Activated CD4-positive, alpha-beta memory T cell treated with anti-CD3 and anti-CD28 coated beads for 36 hours (primary cell): ENCODE data around the gene CNGA2. TPM values are rescaled to one million over a fixed set of nuclear protein-coding genes. Genes with fewer than 3 reads are reported as not detected.

Experiments
- CTCF ChIA-PET: fragments of 350-600 bp; sonication (Branson Sonifier 250); formaldehyde crosslinking; loops from one replicate; lab custom pipeline; 2021; ENCODE audit warnings: antibody characterized with exemption, inconsistent platforms; lab: Charles Lee
- POLR2A ChIA-PET: fragments of 350-600 bp; sonication (Branson Sonifier 250); formaldehyde crosslinking; loops from one replicate; lab custom pipeline; 2021; ENCODE audit warnings: antibody characterized with exemption; lab: Charles Lee
- DNase-seq: peaks from one replicate; pipeline ENCODE4 v3.0.0-alpha.2; 2020
- H3K27ac Mint-ChIP-seq: one replicate; pipeline ENCODE4 v1.8.0; 2021; ENCODE audit warnings: mixed read lengths
- H3K27me3 Mint-ChIP-seq: one replicate; pipeline ENCODE4 v1.8.0; 2021; ENCODE audit warnings: mixed read lengths
- H3K36me3 Mint-ChIP-seq: one replicate; pipeline ENCODE4 v1.8.0; 2021; ENCODE audit warnings: mixed read lengths
- H3K4me1 Mint-ChIP-seq: one replicate; pipeline ENCODE4 v1.8.0; 2021; ENCODE audit warnings: low read depth, mixed read lengths
- H3K4me3 Mint-ChIP-seq: one replicate; pipeline ENCODE4 v1.8.0; 2021; ENCODE audit warnings: mild to moderate bottlenecking, mixed read lengths
- H3K9me3 Mint-ChIP-seq: one replicate; pipeline ENCODE4 v1.8.0; 2021; ENCODE audit warnings: mixed read lengths
- intact Hi-C: fragments of 100-400 bp; cut with micrococcal nuclease; formaldehyde crosslinking; loops from one replicate; pipeline ENCODE4 v1.15.1; 2023
- total RNA-seq, 2 experiments: library from RNA; stranded (reverse); gene quantifications; one replicate each; pipeline ENCODE4 v1.2.3, GENCODE V29; 2021

CNGA2 gene
- total RNA-seq, 2 experiments from 2014 or later = not detected

GRCh38 chrX:151741606-151742005 is 7.1 kb downstream of the CNGA2 start:
- intact Hi-C loops = no loop called here
- H3K27ac Mint-ChIP-seq = no peak overlapping the region
- H3K4me1 Mint-ChIP-seq = no peaks in the 10 kb centered on the region
- DNase-seq = no peak
- CTCF ChIA-PET = no interaction called here
- POLR2A ChIA-PET = no interaction called here
- no peak overlapping the region for H3K4me3 Mint-ChIP-seq
- H3K9me3 Mint-ChIP-seq = no peaks in the 10 kb centered on the region
- no peaks in the 10 kb centered on the region for H3K27me3 Mint-ChIP-seq
- no peaks in the 10 kb centered on the region for H3K36me3 Mint-ChIP-seq

GRCh38 chrX:151742311-151742710 is 7.8 kb downstream of the CNGA2 start:
- no peaks in the 10 kb centered on the region for H3K4me1 Mint-ChIP-seq
- CTCF ChIA-PET = no interaction called here
- no peak overlapping the region for H3K4me3 Mint-ChIP-seq
- no peak for DNase-seq
- intact Hi-C loops = no loop called here
- no peaks in the 10 kb centered on the region for H3K27me3 Mint-ChIP-seq
- H3K27ac Mint-ChIP-seq = no peak overlapping the region
- POLR2A ChIA-PET = no interaction called here
- H3K36me3 Mint-ChIP-seq = no peaks in the 10 kb centered on the region
- H3K9me3 Mint-ChIP-seq = no peaks in the 10 kb centered on the region

GRCh38 chrX:151743651-151744470 is 9.3 kb downstream of the CNGA2 start:
- Mint-ChIP-seq H3K36me3 (no peaks in the 10 kb centered on the region), H3K27me3 (no peaks in the 10 kb centered on the region), H3K4me3 (no peak overlapping the region), H3K27ac (no peak overlapping the region), H3K9me3 (no peaks in the 10 kb centered on the region), H3K4me1 (no peaks in the 10 kb centered on the region)
- intact Hi-C loops = no loop called here
- DNase-seq = no peak
- ChIA-PET POLR2A (no interaction called here), CTCF (no interaction called here)

GRCh38 chrX:151745651-151746050 is 11.1 kb downstream of the CNGA2 start:
- intact Hi-C loops = no loop called here
- POLR2A ChIA-PET = no interaction called here
- no peak for DNase-seq

GRCh38 chrX:151746502-151746901 is 12.0 kb downstream of the CNGA2 start:
- no peaks in the 10 kb centered on the region for H3K36me3 Mint-ChIP-seq
- no peaks in the 10 kb centered on the region for H3K4me1 Mint-ChIP-seq
- ChIA-PET POLR2A (no interaction called here), CTCF (no interaction called here)
- intact Hi-C loops = no loop called here
- no peaks in the 10 kb centered on the region for H3K9me3 Mint-ChIP-seq
- no peak overlapping the region for H3K27ac Mint-ChIP-seq
- H3K27me3 Mint-ChIP-seq = peaks cover 8% of the 10 kb centered on the region
- no peak for DNase-seq
- H3K4me3 Mint-ChIP-seq = no peak overlapping the region

More at GRCh38 chrX:151745651-151746050, 11.1 kb downstream of the CNGA2 start:
- H3K27me3 Mint-ChIP-seq = peaks cover under 1% of the 10 kb centered on the region
- no peak overlapping the region for H3K4me3 Mint-ChIP-seq
- CTCF ChIA-PET = no interaction called here
- H3K4me1 Mint-ChIP-seq = no peaks in the 10 kb centered on the region
- H3K36me3 Mint-ChIP-seq = no peaks in the 10 kb centered on the region
- no peak overlapping the region for H3K27ac Mint-ChIP-seq
- H3K9me3 Mint-ChIP-seq = no peaks in the 10 kb centered on the region

GRCh38 chrX:151750511-151750910 is 16.0 kb downstream of the CNGA2 start:
- ChIA-PET CTCF (interaction anchor here (0.6 to 1.1 kb wide), 2 partner anchors 21 to 223 kb away, joined by 3 read pairs; no protein-coding TSS in a partner anchor), POLR2A (no interaction called here)
- no peak overlapping the region for H3K27ac Mint-ChIP-seq
- no peaks in the 10 kb centered on the region for H3K4me1 Mint-ChIP-seq
- intact Hi-C loops = loop anchor here (5.0 kb wide), 1 partner anchor 887 kb away; the partner anchor contains the start of gene GABRQ
- H3K27me3 Mint-ChIP-seq = peaks cover 8% of the 10 kb centered on the region
- no peak overlapping the region for H3K4me3 Mint-ChIP-seq
- no peaks in the 10 kb centered on the region for H3K9me3 Mint-ChIP-seq
- DNase-seq = no peak
- no peaks in the 10 kb centered on the region for H3K36me3 Mint-ChIP-seq

GRCh38 chrX:151752847-151753246 is 18.3 kb downstream of the CNGA2 start:
- H3K4me3 Mint-ChIP-seq = no peak overlapping the region
- no peak overlapping the region for H3K27ac Mint-ChIP-seq
- no peaks in the 10 kb centered on the region for H3K4me1 Mint-ChIP-seq
- DNase-seq = no peak
- intact Hi-C loops = loop anchor here (5.0 kb wide), 1 partner anchor 884 kb away; the partner anchor contains the start of gene GABRQ
- no peaks in the 10 kb centered on the region for H3K9me3 Mint-ChIP-seq
- POLR2A ChIA-PET = no interaction called here
- H3K36me3 Mint-ChIP-seq = no peaks in the 10 kb centered on the region
- peaks cover 8% of the 10 kb centered on the region for H3K27me3 Mint-ChIP-seq
- CTCF ChIA-PET = interaction anchor here (1.0 kb wide), 1 partner anchor 880 kb away, joined by 5 read pairs; no protein-coding TSS in a partner anchor

- POLR2A ChIA-PET = no interaction called here
- Mint-ChIP-seq H3K4me1 (no peaks in the 10 kb centered on the region), H3K27ac (no peak overlapping the region), H3K36me3 (no peaks in the 10 kb centered on the region), H3K9me3 (no peaks in the 10 kb centered on the region), H3K27me3 (peaks cover 8% of the 10 kb centered on the region), H3K4me3 (no peak overlapping the region)
- CTCF ChIA-PET = interaction anchor here (0.7 to 1.0 kb wide), 2 partner anchors 118 to 879 kb away, joined by 4 to 5 read pairs; no protein-coding TSS in a partner anchor
- peak; percentile 25 for DNase-seq
- intact Hi-C loops = loop anchor here (5.0 kb wide), 1 partner anchor 884 kb away; the partner anchor contains the start of gene GABRQ
Observed at GRCh38 chrX:151753313-151754046, 18.9 kb downstream of the CNGA2 start.

GRCh38 chrX:151754047-151754429 is 19.5 kb downstream of the CNGA2 start:
- no peak overlapping the region for H3K4me3 Mint-ChIP-seq
- peaks cover 8% of the 10 kb centered on the region for H3K27me3 Mint-ChIP-seq
- H3K27ac Mint-ChIP-seq = no peak overlapping the region
- intact Hi-C loops = loop anchor here (5.0 kb wide), 1 partner anchor 883 kb away; the partner anchor contains the start of gene GABRQ
- DNase-seq = no peak
- ChIA-PET CTCF (interaction anchor here (0.7 to 1.0 kb wide), 2 partner anchors 118 to 1064 kb away, joined by 3 to 4 read pairs; no protein-coding TSS in a partner anchor), POLR2A (no interaction called here)
- no peaks in the 10 kb centered on the region for H3K4me1 Mint-ChIP-seq
- no peaks in the 10 kb centered on the region for H3K36me3 Mint-ChIP-seq
- H3K9me3 Mint-ChIP-seq = no peaks in the 10 kb centered on the region

GRCh38 chrX:151754641-151755215 is 20.2 kb downstream of the CNGA2 start:
- H3K27ac Mint-ChIP-seq = no peak overlapping the region
- intact Hi-C loops = loop anchor here (5.0 kb wide), 1 partner anchor 883 kb away; the partner anchor contains the start of gene GABRQ
- H3K4me1 Mint-ChIP-seq = no peaks in the 10 kb centered on the region
- CTCF ChIA-PET = interaction anchor here (1.0 kb wide), 1 partner anchor 1063 kb away, joined by 3 read pairs; no protein-coding TSS in a partner anchor
- H3K36me3 Mint-ChIP-seq = no peaks in the 10 kb centered on the region
- POLR2A ChIA-PET = no interaction called here
- H3K4me3 Mint-ChIP-seq = no peak overlapping the region
- H3K9me3 Mint-ChIP-seq = no peaks in the 10 kb centered on the region
- no peak for DNase-seq
- H3K27me3 Mint-ChIP-seq = peaks cover 8% of the 10 kb centered on the region

- no peak for DNase-seq
- ChIA-PET POLR2A (no interaction called here), CTCF (no interaction called here)
- H3K4me1 Mint-ChIP-seq = no peaks in the 10 kb centered on the region
- no peaks in the 10 kb centered on the region for H3K9me3 Mint-ChIP-seq
- intact Hi-C loops = no loop called here
- H3K36me3 Mint-ChIP-seq = no peaks in the 10 kb centered on the region
- H3K4me3 Mint-ChIP-seq = no peak overlapping the region
- no peak overlapping the region for H3K27ac Mint-ChIP-seq
- H3K27me3 Mint-ChIP-seq = no peaks in the 10 kb centered on the region
Observed at GRCh38 chrX:151759041-151759708, 24.6 kb downstream of the CNGA2 start.
